ENCODE results near the gene DBN1. TPM values are rescaled to one million over a fixed set of nuclear protein-coding genes. Genes with fewer than 3 reads are reported as not detected.

The DBN1 gene
- total and polyA plus RNA-seq, 5 donors from 2014 or later, result 0.13 to 2.3 TPM; not detected in 3

DNA sequence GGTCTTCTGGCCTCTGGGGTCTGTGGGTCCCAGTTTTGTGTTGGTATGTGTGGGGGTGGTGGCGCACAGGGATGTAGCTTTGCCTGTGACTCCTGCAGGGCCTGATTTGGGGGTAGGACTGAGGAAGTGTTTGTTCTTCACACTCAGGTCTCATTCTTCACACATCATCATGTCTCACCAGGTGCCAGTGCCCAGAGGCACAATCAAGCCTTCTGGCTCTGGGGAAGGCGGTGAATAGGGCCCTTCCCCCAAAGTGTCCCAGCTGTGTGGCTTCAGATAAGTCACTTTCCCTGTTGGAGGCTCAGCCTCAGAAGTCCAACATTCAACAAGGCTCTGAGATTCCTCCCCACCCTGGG, 5.1 kb downstream of the DBN1 start:
- H3K4me1 Mint-ChIP-seq, result peaks cover 0 to 6% (median 0%) of the 10 kb centered on the region in 4 donors
- no peaks in the 10 kb centered on the region for H3K9me3 ChIP-seq (ENCODE audit: control insufficient read depth in 2 of 2, low read length in 2 of 2)
- H3K4me1 ChIP-seq (ENCODE audit: control insufficient read depth, insufficient read depth, low read length, poor library complexity, severe bottlenecking), result peaks cover 10% of the 10 kb centered on the region
- H3K4me3 Mint-ChIP-seq, result no peak overlapping the region
- no peaks in the 10 kb centered on the region for H3K27me3 ChIP-seq (ENCODE audit: control insufficient read depth, insufficient read depth, low read length)
- H3K27ac ChIP-seq (ENCODE audit: insufficient read depth, low read length, poor library complexity, severe bottlenecking), result no peak overlapping the region
- ATAC-seq (ENCODE audit: low read depth in 2 of 2) (no peak), DNase-seq (no peak)
- H3K27me3 Mint-ChIP-seq, result peaks cover 12% of the 10 kb centered on the region
- H3K36me3 Mint-ChIP-seq, result no peaks in the 10 kb centered on the region
- no peak overlapping the region for H3K27ac Mint-ChIP-seq
- H3K4me3 ChIP-seq (ENCODE audit: low read depth, low read length), result no peak overlapping the region
- peaks cover 0 to 2% (median 0%) of the 10 kb centered on the region in 7 donors for H3K9me3 Mint-ChIP-seq
- no peaks in the 10 kb centered on the region for H3K36me3 ChIP-seq (ENCODE audit: control insufficient read depth, insufficient read depth, low read length)

DNA sequence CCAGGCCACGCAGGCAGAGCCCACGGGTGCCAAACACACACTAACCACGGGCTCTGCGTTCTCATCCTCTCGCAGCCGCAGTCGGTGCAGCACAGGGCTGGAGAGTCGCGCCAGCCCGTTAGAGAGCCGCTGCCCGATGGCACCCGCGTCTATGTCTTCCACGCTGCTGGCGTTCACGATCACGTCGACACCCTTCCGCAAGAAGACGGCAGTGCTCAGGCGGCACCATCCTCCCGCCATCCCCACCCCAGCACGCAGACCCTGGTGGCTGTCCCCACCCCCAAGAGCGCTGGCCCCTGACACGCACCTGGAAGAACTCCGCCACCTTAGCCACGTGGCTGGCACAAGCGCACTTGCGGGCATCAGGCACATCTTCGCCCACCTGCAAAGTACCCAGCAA, 6.0 kb downstream of the DBN1 start:
- Histone ChIP-seq H3K27me3 (ENCODE audit: control insufficient read depth, insufficient read depth, low read length) (no peaks in the 10 kb centered on the region), H3K9me3 (ENCODE audit: control insufficient read depth in 2 of 2, low read length in 2 of 2) (no peaks in the 10 kb centered on the region), H3K27ac (ENCODE audit: insufficient read depth, low read length, poor library complexity, severe bottlenecking) (no peak overlapping the region), H3K36me3 (ENCODE audit: control insufficient read depth, insufficient read depth, low read length) (no peaks in the 10 kb centered on the region), H3K4me1 (ENCODE audit: control insufficient read depth, insufficient read depth, low read length, poor library complexity, severe bottlenecking) (peaks cover 5% of the 10 kb centered on the region), H3K4me3 (ENCODE audit: low read depth, low read length) (no peak overlapping the region)
- ATAC-seq (ENCODE audit: low read depth in 2 of 2) (no peak), DNase-seq (no peak)
- Mint-ChIP-seq H3K9me3 (peaks cover 0 to 2% (median 0%) of the 10 kb centered on the region in 7 donors), H3K4me3 (no peak overlapping the region), H3K36me3 (no peaks in the 10 kb centered on the region), H3K27me3 (peaks cover 12% of the 10 kb centered on the region), H3K4me1 (peaks cover 0 to 8% (median 0%) of the 10 kb centered on the region in 4 donors), H3K27ac (no peak overlapping the region)

DNA sequence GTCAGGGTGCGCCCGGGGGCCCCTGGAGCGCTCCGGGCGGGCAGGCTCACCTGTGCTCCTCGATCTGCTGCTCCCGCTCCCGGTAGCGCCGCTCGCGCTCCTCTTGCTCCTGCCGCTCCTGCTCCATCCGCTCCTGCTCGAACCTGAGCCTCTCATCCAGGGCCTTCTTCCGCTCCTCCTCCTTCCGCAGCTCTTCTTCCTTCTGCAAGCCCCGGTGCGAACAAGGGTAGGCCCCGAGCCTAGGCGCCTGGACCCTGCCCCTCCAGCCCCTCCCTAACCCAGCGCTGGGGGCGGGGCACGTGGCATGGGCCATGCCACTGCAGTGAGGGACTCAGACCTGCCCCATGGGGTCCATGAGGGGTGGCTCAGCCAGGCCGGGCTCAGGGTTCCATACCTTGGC, 6.6 kb downstream of the DBN1 start:
- Histone ChIP-seq H3K4me1 (ENCODE audit: control insufficient read depth, insufficient read depth, low read length, poor library complexity, severe bottlenecking) (no peaks in the 10 kb centered on the region), H3K4me3 (ENCODE audit: low read depth, low read length) (no peak overlapping the region), H3K36me3 (ENCODE audit: control insufficient read depth, insufficient read depth, low read length) (no peaks in the 10 kb centered on the region), H3K27me3 (ENCODE audit: control insufficient read depth, insufficient read depth, low read length) (no peaks in the 10 kb centered on the region), H3K27ac (ENCODE audit: insufficient read depth, low read length, poor library complexity, severe bottlenecking) (no peak overlapping the region), H3K9me3 (ENCODE audit: control insufficient read depth in 2 of 2, low read length in 2 of 2) (no peaks in the 10 kb centered on the region)
- DNase-seq (no peak), ATAC-seq (ENCODE audit: low read depth in 2 of 2) (no peak)
- Mint-ChIP-seq H3K4me3 (no peak overlapping the region), H3K4me1 (peaks cover 0 to 4% (median 0%) of the 10 kb centered on the region in 4 donors), H3K9me3 (peaks cover 0 to 2% (median 0%) of the 10 kb centered on the region in 7 donors), H3K27me3 (peaks cover 12% of the 10 kb centered on the region), H3K36me3 (no peaks in the 10 kb centered on the region), H3K27ac (no peak overlapping the region)

DNA sequence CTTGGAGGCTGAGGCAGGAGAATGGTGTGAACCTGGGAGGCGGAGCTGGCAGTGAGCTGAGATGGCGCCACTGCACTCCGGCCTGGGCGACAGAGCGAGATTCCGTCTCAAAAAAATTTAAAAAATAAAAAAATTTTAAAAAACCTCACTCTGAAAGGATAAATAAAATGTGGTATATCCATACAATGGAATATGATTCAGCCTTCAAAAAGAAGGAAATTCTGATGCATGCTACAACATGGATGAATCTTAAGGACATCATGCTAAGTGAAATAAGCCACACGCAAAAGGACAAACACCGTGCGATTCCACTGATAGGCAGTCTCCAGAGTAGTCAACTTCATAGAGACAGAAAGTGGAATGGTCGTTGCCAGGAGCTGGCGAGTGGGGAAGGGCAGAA, 8.4 kb downstream of the DBN1 start:
- Histone ChIP-seq H3K36me3 (ENCODE audit: control insufficient read depth, insufficient read depth, low read length) (no peaks in the 10 kb centered on the region), H3K4me3 (ENCODE audit: low read depth, low read length) (no peak overlapping the region)
- H3K27ac Mint-ChIP-seq, result no peak overlapping the region

DNA sequence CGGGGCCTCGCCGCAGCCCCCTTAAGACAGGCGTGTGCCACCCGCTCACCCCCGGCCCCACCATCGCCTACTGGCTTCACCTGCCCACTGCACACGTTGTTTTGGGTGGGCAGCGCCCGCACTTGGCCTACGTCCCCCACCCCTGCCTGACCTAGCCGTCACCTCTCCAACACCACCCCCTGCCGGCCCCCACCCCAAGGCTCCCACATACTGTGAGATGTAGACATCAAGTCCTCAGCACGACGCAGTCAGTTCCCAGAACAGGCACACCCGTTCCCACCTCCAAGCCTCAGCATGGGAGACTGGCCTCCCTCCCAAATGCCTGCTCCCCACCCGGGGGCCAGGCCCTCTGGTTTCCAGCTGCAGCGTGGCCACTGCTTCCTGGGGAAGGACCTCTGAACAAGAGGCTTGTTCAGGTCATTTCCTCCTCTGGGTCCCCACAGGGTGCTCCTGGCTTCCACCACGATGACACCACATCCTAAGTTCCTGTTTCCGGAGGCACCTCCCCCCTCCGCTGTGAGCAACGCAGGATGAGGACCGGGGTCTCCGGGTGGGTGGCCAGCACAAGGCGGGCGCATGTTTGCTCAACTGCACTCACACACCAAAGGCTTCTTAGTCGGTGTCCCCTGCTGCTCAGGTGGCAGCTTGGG, 11.3 kb downstream of the DBN1 start:
- H3K36me3 Mint-ChIP-seq, result no peaks in the 10 kb centered on the region
- H3K4me3 ChIP-seq (ENCODE audit: low read depth, low read length), result no peak overlapping the region
- H3K27ac Mint-ChIP-seq, result no peak overlapping the region
- H3K27ac ChIP-seq (ENCODE audit: insufficient read depth, low read length, poor library complexity, severe bottlenecking), result no peak overlapping the region
- H3K36me3 ChIP-seq (ENCODE audit: control insufficient read depth, insufficient read depth, low read length), result no peaks in the 10 kb centered on the region
- peaks cover 0 to 5% (median 0%) of the 10 kb centered on the region in 4 donors for H3K4me1 Mint-ChIP-seq
- no peaks in the 10 kb centered on the region for H3K9me3 ChIP-seq (ENCODE audit: control insufficient read depth in 2 of 2, low read length in 2 of 2)
- peaks cover 4% of the 10 kb centered on the region for H3K27me3 Mint-ChIP-seq
- peaks cover 0 to 2% (median 0%) of the 10 kb centered on the region in 7 donors for H3K9me3 Mint-ChIP-seq
- no peaks in the 10 kb centered on the region for H3K27me3 ChIP-seq (ENCODE audit: control insufficient read depth, insufficient read depth, low read length)
- no peak for DNase-seq
- H3K4me3 Mint-ChIP-seq, result peak overlapping the region in 1 of 4 donors; percentile 47
- ATAC-seq (ENCODE audit: low read depth in 2 of 2), result no peak
- H3K4me1 ChIP-seq (ENCODE audit: control insufficient read depth, insufficient read depth, low read length, poor library complexity, severe bottlenecking), result no peaks in the 10 kb centered on the region

More for the DNA sequence above, 8.4 kb downstream of the DBN1 start:
- DNase-seq, result no peak
- H3K27me3 ChIP-seq (ENCODE audit: control insufficient read depth, insufficient read depth, low read length), result no peaks in the 10 kb centered on the region
- H3K4me1 ChIP-seq (ENCODE audit: control insufficient read depth, insufficient read depth, low read length, poor library complexity, severe bottlenecking), result no peaks in the 10 kb centered on the region
- Mint-ChIP-seq H3K36me3 (no peaks in the 10 kb centered on the region), H3K4me3 (no peak overlapping the region), H3K9me3 (peaks cover 0 to 2% (median 0%) of the 10 kb centered on the region in 7 donors), H3K4me1 (peaks cover 0 to 2% (median 0%) of the 10 kb centered on the region in 4 donors), H3K27me3 (peaks cover 9% of the 10 kb centered on the region)
- H3K27ac ChIP-seq (ENCODE audit: insufficient read depth, low read length, poor library complexity, severe bottlenecking), result no peak overlapping the region
- no peaks in the 10 kb centered on the region for H3K9me3 ChIP-seq (ENCODE audit: control insufficient read depth in 2 of 2, low read length in 2 of 2)
- ATAC-seq (ENCODE audit: low read depth in 2 of 2), result no peak

DNA sequence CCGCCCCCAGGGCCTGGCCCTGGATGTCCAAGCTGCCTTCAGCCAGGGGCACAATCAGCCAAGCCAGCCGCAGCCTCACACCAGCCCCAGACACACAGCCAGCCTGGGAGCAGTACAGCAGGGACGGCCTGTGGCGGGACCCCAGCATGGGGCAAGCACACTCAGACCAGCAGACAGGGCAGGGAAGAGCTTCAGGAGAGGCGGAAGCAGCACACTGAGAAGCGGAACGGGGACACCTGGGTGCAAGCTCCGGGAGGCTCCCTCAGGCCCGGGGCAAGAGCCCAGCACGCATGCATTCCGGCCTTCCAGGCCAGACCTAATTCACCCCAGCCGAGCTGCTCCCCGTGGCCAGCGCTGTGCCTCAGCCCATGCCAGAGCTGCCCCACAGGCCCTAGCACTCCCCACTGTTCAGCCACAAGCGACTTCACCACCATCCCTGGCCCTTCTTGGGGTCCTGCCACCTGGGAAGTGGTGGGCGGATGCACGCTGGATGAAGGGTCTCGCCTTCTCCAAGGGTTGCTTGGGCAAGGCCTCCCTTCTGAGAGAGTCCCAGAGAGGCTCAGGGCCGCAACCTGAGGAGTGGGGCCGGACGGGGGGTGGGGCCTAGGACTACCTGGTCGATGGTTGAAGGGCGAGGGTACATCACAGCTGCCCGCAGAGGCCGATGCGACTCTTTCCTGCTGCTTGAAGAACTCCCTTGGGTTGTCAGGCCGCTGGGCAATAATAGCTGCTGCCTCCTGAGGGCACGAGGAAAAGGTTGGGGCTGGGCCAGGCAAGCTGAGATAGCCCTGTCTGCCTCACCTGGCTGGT, 13.4 kb downstream of the DBN1 start:
- H3K36me3 Mint-ChIP-seq, result no peaks in the 10 kb centered on the region
- no peak overlapping the region for H3K4me3 Mint-ChIP-seq
- H3K4me1 Mint-ChIP-seq, result peaks cover 0 to 6% (median 3%) of the 10 kb centered on the region in 4 donors
- DNase-seq (no peak), ATAC-seq (ENCODE audit: low read depth in 2 of 2) (no peak)
- Histone ChIP-seq H3K36me3 (ENCODE audit: control insufficient read depth, insufficient read depth, low read length) (no peaks in the 10 kb centered on the region), H3K4me1 (ENCODE audit: control insufficient read depth, insufficient read depth, low read length, poor library complexity, severe bottlenecking) (peaks cover 18% of the 10 kb centered on the region), H3K27ac (ENCODE audit: insufficient read depth, low read length, poor library complexity, severe bottlenecking) (no peak overlapping the region), H3K27me3 (ENCODE audit: control insufficient read depth, insufficient read depth, low read length) (no peaks in the 10 kb centered on the region), H3K9me3 (ENCODE audit: control insufficient read depth in 2 of 2, low read length in 2 of 2) (no peaks in the 10 kb centered on the region), H3K4me3 (ENCODE audit: low read depth, low read length) (no peak overlapping the region)
- H3K27me3 Mint-ChIP-seq, result peaks cover 4% of the 10 kb centered on the region
- peaks cover 0 to 2% (median 0%) of the 10 kb centered on the region in 7 donors for H3K9me3 Mint-ChIP-seq
- H3K27ac Mint-ChIP-seq, result no peak overlapping the region

DNA sequence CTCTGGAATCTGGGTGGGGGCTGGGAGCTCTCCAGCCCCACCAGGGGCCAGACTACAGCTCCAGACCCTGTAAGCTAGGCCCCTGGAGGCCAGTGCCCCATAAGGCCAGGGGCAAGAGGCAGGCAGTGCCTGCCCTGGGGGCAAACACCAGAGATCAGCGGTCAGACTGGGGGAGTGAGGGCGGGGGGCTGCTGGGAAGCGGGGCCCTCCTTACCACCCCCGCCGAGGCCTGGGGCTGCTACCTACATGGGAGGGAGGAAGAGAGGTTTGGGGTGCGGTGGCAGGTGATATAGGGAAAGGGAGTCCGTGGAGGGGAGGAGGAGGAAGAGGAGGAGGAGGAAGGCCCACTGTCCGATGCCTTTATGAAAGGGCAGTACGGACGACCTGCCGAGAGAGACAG, 14.1 kb downstream of the DBN1 start:
- Mint-ChIP-seq H3K27ac (no peak overlapping the region), H3K27me3 (peaks cover 4% of the 10 kb centered on the region), H3K4me3 (no peak overlapping the region)

More for the DNA sequence above, 14.1 kb downstream of the DBN1 start:
- H3K4me3 ChIP-seq (ENCODE audit: low read depth, low read length), result no peak overlapping the region
- ATAC-seq (ENCODE audit: low read depth in 2 of 2) (no peak), DNase-seq (no peak)
- no peaks in the 10 kb centered on the region for H3K27me3 ChIP-seq (ENCODE audit: control insufficient read depth, insufficient read depth, low read length)
- H3K36me3 ChIP-seq (ENCODE audit: control insufficient read depth, insufficient read depth, low read length), result no peaks in the 10 kb centered on the region
- H3K9me3 Mint-ChIP-seq, result peaks cover 0 to 2% (median 0%) of the 10 kb centered on the region in 7 donors
- H3K27ac ChIP-seq (ENCODE audit: insufficient read depth, low read length, poor library complexity, severe bottlenecking), result no peak overlapping the region
- peaks cover 21% of the 10 kb centered on the region for H3K4me1 ChIP-seq (ENCODE audit: control insufficient read depth, insufficient read depth, low read length, poor library complexity, severe bottlenecking)
- no peaks in the 10 kb centered on the region for H3K36me3 Mint-ChIP-seq
- H3K4me1 Mint-ChIP-seq, result peaks cover 0 to 6% (median 3%) of the 10 kb centered on the region in 4 donors
- no peaks in the 10 kb centered on the region for H3K9me3 ChIP-seq (ENCODE audit: control insufficient read depth in 2 of 2, low read length in 2 of 2)

Measured in CD4-positive, CD25-positive, alpha-beta regulatory T cell (primary cell).